ENCODE measurements around the gene ZSWIM5. TPM values are rescaled to one million over a fixed set of nuclear protein-coding genes. Genes with fewer than 3 reads are reported as not detected.
"Not testable (repeated sequence)": the region's sequence is repeated elsewhere in the genome, so short reads cannot be mapped to it uniquely, and the experiment has no call there.

ZSWIM5 gene
- total RNA-seq, 2 experiments from 2014 or later = 0.15 to 0.26 TPM

DNA sequence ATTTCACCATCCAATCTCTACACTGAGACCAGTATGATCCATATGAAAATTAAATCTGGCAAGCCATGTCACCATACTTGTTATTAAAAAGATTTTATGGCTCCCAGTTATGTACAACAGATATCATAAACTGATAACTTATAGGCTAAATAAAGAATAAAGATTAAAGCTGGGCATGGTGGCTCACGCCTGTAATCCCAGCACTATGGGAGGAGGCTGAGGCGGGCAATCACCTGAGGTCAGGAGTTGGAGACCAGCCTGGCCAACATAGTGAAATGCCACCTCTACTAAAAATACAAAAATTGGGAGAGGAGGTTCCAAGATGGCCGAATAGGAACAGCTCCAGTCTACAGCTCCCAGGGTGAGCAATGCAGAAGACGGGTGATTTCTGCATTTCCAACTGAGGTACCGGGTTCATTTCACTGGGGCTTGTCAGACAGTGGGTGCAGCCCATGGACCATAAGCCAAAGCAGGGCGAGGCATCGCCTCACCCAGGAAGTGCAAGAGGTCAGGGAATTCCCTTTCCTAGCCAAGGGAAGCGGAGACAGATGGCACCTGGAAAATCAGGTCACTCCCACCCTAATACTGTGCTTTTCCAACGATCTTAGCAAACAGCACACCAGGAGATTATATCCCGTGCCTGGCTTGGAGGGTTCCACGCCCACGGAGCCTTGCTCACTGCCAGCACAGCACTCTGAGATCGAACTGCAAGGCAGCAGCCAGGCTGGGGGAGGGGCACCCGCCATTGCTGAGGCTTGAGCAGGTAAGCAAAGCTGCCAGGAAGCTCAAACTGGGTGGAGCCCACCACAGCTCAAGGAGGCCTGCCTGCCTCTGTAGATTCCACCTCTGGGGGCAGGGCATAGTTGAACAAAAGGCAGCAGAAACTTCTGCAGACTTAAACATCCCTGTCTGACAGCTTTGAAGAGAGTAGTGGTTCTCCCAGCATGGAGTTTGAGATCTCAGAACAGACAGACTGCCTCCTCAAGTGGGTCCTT is 44.1 kb downstream of the ZSWIM5 start:
- H3K36me3 Mint-ChIP-seq (ENCODE audit: low read depth); H3K27ac Mint-ChIP-seq; H3K27me3 Mint-ChIP-seq (ENCODE audit: low read depth); intact Hi-C loops (cut with micrococcal nuclease): not testable (repeated sequence)
- peak; percentile 54 for DNase-seq
- peaks cover 19% of the 10 kb centered on the region for H3K9me3 Mint-ChIP-seq
- CTCF ChIA-PET = interaction anchor here (0.6 to 0.7 kb wide), 2 partner anchors 284 to 313 kb away, joined by 3 to 4 read pairs; no protein-coding TSS in a partner anchor
- peaks cover 17% of the 10 kb centered on the region for H3K4me1 Mint-ChIP-seq (ENCODE audit: low read depth)
- H3K4me3 Mint-ChIP-seq = peak overlapping the region; percentile 3

DNA sequence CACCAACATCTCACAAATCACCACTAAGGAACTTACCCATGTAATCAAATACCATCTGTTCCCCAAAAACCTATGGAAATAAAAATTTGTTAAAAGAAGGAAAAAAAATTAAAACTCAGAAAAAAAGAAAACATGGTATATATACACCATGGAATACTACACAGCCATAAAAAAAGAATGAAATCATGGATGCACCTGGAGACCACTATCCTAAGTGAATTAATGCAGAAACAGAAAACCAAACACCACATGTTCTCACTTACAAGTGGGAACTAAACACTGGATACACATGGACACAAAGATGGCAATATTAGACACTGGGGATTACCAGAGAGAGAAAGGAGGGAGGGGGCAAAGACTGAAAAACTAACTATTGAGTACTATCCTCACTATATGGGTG is 50.4 kb downstream of the ZSWIM5 start:
- peaks cover 6% of the 10 kb centered on the region for H3K9me3 Mint-ChIP-seq
- no peaks in the 10 kb centered on the region for H3K27me3 Mint-ChIP-seq (ENCODE audit: low read depth)
- H3K4me3 Mint-ChIP-seq = no peak overlapping the region
- CTCF ChIA-PET = no interaction called here
- H3K4me1 Mint-ChIP-seq (ENCODE audit: low read depth) = no peaks in the 10 kb centered on the region
- DNase-seq = no peak
- intact Hi-C loops (cut with micrococcal nuclease) = no loop called here
- H3K36me3 Mint-ChIP-seq (ENCODE audit: low read depth) = peaks cover 1% of the 10 kb centered on the region
- H3K27ac Mint-ChIP-seq = no peak overlapping the region

DNA sequence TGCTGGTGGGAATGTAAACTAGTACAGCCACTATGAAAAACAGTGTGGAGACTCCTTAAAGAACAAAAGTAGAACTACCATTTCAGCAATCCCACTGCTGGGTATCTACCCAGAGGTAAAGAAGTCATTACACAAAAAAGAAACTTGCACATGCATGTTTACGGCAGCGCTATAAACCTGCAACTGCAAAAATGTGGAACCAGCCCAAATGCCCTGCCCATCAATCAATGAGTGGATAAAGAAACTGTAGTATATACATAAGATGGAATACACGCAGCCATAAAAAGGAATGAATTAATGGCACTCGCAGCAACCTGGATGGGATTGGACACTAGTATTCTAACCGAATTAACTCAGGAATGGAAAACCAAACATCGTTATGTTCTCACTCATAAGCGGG is 51.0 kb downstream of the ZSWIM5 start:
- H3K9me3 Mint-ChIP-seq = peaks cover 6% of the 10 kb centered on the region
- no peaks in the 10 kb centered on the region for H3K27me3 Mint-ChIP-seq (ENCODE audit: low read depth)
- DNase-seq = no peak
- intact Hi-C loops (cut with micrococcal nuclease) = no loop called here
- CTCF ChIA-PET = no interaction called here
- H3K27ac Mint-ChIP-seq = no peak overlapping the region
- H3K4me3 Mint-ChIP-seq = no peak overlapping the region
- no peaks in the 10 kb centered on the region for H3K4me1 Mint-ChIP-seq (ENCODE audit: low read depth)
- H3K36me3 Mint-ChIP-seq (ENCODE audit: low read depth) = peaks cover 1% of the 10 kb centered on the region

DNA sequence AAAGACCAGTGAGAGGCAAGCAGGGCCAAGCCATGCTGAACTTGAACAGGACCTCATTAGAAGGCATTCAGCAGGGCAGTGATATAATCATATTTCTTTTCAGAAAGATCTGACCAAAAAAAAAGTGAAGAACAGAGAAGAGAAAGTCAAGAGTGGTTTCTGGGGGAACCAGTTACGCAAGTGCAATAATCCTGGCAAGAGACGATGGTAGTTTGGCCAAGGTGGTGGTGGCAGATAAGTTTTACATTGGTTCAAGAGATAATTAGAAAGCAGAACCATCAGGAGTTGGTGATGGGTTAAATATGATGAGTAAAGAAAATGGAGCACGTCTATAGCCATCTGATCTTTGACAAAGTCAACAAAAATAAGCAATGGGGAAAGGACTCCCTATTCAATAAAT is 54.3 kb downstream of the ZSWIM5 start:
- Mint-ChIP-seq H3K27me3 (ENCODE audit: low read depth) (no peaks in the 10 kb centered on the region), H3K9me3 (peaks cover 6% of the 10 kb centered on the region), H3K27ac (no peak overlapping the region), H3K36me3 (ENCODE audit: low read depth) (peaks cover 1% of the 10 kb centered on the region), H3K4me3 (no peak overlapping the region), H3K4me1 (ENCODE audit: low read depth) (peaks cover 6% of the 10 kb centered on the region)
- CTCF ChIA-PET = no interaction called here
- DNase-seq = no peak
- intact Hi-C loops (cut with micrococcal nuclease) = no loop called here

DNA sequence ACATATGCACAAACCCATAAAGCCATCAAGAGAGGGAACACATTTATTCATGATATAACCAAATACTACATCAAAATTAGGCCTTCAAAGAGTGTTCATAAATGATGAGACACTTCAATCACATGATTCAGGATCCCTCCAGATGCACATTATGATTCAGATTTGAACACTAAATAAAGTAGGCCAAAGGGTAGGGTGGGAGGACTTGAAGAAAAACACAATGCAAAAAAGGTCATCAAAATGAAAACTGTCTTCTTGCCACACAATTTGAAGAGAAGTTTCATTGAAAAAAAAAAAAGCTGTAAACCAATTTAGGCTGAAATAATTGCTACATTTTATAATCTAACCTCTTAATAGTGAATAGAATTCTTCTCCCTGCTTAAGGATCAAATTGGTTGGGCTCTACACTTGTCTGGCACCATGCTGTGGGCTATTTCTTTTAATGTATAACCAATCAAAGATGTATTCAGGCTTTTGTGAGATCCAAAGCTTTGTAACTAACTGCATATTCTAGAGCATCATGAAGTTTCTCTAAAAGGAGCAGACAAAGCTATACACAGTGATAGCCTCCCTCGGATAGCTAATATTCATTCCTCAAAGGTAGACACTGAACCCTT is 58.1 kb downstream of the ZSWIM5 start:
- no peaks in the 10 kb centered on the region for H3K27me3 Mint-ChIP-seq (ENCODE audit: low read depth)
- no peaks in the 10 kb centered on the region for H3K9me3 Mint-ChIP-seq
- H3K4me1 Mint-ChIP-seq (ENCODE audit: low read depth) = peaks cover 12% of the 10 kb centered on the region
- no peak overlapping the region for H3K4me3 Mint-ChIP-seq
- CTCF ChIA-PET = no interaction called here
- no peaks in the 10 kb centered on the region for H3K36me3 Mint-ChIP-seq (ENCODE audit: low read depth)
- H3K27ac Mint-ChIP-seq = no peak overlapping the region
- no peak for DNase-seq
- intact Hi-C loops (cut with micrococcal nuclease) = no loop called here

DNA sequence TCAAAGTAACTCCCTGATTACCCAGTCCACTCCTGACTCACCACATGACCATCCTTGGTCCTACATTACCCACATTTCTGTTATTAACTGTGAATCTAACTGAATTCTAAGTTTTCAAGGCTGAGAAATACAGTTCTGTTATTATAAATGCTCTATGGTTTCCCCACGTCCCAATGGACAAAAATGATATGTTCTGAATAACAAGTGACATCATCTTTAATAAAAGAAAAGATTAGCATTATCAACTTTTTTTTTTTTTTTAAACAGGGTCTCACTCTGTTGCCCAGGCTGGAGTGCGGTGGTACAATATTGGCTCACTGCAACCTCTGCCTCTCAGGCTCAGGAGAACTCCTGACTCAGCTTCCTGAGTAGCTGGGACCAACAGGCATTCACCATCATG is 59.6 kb downstream of the ZSWIM5 start:
- CTCF ChIA-PET = no interaction called here
- intact Hi-C loops (cut with micrococcal nuclease) = no loop called here
- H3K36me3 Mint-ChIP-seq (ENCODE audit: low read depth) = no peaks in the 10 kb centered on the region
- H3K27me3 Mint-ChIP-seq (ENCODE audit: low read depth) = no peaks in the 10 kb centered on the region
- H3K27ac Mint-ChIP-seq = no peak overlapping the region
- DNase-seq = no peak
- peaks cover 12% of the 10 kb centered on the region for H3K4me1 Mint-ChIP-seq (ENCODE audit: low read depth)
- H3K4me3 Mint-ChIP-seq = no peak overlapping the region
- no peaks in the 10 kb centered on the region for H3K9me3 Mint-ChIP-seq

DNA sequence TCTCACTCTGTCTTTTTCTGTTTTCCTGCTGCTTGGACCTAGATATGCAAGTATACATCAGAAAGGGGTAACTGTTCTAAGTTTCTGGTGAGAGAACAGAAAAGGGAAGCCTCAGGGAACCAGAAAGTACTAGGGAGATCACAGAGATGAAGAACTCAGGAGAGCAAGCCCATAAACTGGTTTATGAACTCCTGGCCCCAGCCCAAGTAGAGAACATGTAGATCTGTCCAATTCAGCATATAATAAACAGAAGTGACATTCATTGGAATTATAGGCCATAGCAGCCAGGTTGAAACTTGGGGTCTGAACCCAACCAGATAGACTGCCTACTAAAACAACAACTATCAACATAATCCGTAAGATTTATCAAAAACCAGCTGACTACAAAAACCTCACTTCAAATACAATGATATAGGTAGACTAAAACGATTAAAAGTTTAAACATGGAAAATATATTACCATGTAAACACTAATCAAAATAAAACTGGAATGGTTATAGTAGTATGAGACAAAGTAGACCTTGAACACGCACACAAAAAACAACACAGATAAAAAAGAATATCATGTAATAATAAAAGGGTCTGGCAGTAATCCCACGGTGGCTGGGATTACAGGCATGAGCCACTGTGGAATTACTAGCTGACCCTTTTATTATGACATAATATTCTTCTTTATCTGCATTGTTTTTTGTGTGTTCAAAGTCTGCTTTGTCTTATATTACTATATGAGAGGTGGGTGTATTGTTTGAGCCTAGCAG is 65.0 kb downstream of the ZSWIM5 start:
- CTCF ChIA-PET = no interaction called here
- intact Hi-C loops (cut with micrococcal nuclease) = no loop called here
- no peak for DNase-seq
- H3K36me3 Mint-ChIP-seq (ENCODE audit: low read depth) = no peaks in the 10 kb centered on the region
- no peak overlapping the region for H3K4me3 Mint-ChIP-seq
- H3K27me3 Mint-ChIP-seq (ENCODE audit: low read depth) = no peaks in the 10 kb centered on the region
- H3K4me1 Mint-ChIP-seq (ENCODE audit: low read depth) = peaks cover 5% of the 10 kb centered on the region
- H3K27ac Mint-ChIP-seq = no peak overlapping the region
- no peaks in the 10 kb centered on the region for H3K9me3 Mint-ChIP-seq

DNA sequence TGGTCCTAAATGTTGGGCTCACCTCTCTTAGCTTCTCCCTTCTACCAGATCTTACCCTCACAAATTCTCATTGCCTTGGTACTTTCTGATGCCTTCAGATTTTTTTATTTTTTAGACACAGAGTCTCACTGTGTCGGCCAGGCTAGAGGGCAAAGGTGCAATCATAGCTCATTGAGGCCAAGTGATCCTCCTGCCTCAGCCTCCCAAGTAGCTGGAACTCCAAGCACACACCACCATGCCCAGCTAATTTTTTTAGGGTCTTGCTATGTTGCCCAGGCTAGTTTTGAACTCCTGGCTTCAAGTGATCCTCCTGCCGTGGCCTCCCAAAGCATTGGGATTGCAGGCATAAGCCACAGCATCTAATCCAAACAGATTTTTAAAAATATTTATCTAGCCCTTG is 69.4 kb downstream of the ZSWIM5 start:
- no peak for DNase-seq
- no peaks in the 10 kb centered on the region for H3K36me3 Mint-ChIP-seq (ENCODE audit: low read depth)
- H3K27ac Mint-ChIP-seq = no peak overlapping the region
- H3K9me3 Mint-ChIP-seq = no peaks in the 10 kb centered on the region
- peaks cover 8% of the 10 kb centered on the region for H3K4me1 Mint-ChIP-seq (ENCODE audit: low read depth)
- intact Hi-C loops (cut with micrococcal nuclease) = no loop called here
- no peak overlapping the region for H3K4me3 Mint-ChIP-seq
- no peaks in the 10 kb centered on the region for H3K27me3 Mint-ChIP-seq (ENCODE audit: low read depth)
- CTCF ChIA-PET = no interaction called here

DNA sequence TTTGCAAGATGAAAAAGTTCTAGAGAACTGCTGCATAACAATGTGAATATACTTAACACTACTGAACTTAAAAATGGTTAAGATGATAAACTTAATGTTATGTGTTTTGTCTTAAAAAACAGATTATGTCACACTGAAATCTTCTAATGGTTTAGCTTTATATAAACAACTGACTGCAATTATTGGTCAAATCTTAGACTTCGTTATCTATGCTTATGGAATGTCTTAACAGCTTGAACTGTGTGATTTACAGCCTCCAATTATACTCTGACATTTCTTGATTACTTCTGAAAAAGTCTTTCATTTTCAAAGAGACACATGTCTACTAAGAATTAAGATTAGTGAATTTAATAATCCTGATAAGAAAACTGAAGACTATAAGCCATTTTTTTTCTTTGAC is 71.1 kb downstream of the ZSWIM5 start:
- peaks cover 8% of the 10 kb centered on the region for H3K4me1 Mint-ChIP-seq (ENCODE audit: low read depth)
- H3K4me3 Mint-ChIP-seq = no peak overlapping the region
- intact Hi-C loops (cut with micrococcal nuclease) = no loop called here
- no peaks in the 10 kb centered on the region for H3K27me3 Mint-ChIP-seq (ENCODE audit: low read depth)
- no peak overlapping the region for H3K27ac Mint-ChIP-seq
- no peaks in the 10 kb centered on the region for H3K9me3 Mint-ChIP-seq
- DNase-seq = no peak
- no peaks in the 10 kb centered on the region for H3K36me3 Mint-ChIP-seq (ENCODE audit: low read depth)
- CTCF ChIA-PET = no interaction called here

DNA sequence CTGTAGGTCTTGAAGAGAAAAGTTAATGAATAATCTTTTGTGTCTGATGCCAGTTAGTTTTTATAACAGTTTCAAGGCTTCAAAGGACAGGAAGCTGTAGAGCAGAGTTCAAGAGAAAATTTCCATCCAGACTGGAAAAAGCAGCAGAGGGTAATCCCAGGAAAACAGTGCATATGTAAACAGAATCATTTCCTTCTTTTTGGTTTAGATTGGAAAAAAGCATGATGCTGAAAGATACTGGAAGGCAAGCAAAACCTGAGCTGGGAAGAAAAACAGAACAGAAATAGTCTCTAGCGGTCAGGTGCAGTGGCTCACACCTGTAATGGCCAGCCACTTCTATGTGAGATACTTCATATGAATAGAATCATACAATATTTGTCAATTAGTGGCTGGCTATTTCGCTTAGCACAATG is 71.9 kb downstream of the ZSWIM5 start:
- Mint-ChIP-seq H3K9me3 (no peaks in the 10 kb centered on the region), H3K4me1 (ENCODE audit: low read depth) (peaks cover 8% of the 10 kb centered on the region), H3K36me3 (ENCODE audit: low read depth) (no peaks in the 10 kb centered on the region), H3K4me3 (no peak overlapping the region), H3K27me3 (ENCODE audit: low read depth) (no peaks in the 10 kb centered on the region), H3K27ac (no peak overlapping the region)
- CTCF ChIA-PET = no interaction called here
- intact Hi-C loops (cut with micrococcal nuclease) = no loop called here
- no peak for DNase-seq

DNA sequence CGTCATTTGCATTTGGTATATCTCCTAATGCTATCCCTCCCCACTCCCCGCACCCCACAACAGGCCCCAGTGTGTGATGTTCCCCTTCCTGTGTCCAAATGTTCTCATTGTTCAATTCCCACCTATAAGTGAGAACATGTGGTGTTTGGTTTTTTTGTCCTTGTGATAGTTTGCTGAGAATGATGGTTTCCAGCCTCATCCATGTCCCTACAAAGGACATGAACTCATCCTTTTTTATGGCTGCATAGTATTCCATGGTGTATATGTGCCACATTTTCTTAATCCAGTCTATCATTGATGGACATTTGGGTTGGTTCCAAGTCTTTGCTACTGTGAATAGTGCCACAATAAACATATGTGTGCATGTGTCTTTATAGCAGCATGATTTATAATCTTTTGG is 73.7 kb downstream of the ZSWIM5 start:
- CTCF ChIA-PET; H3K4me3 Mint-ChIP-seq; H3K9me3 Mint-ChIP-seq; intact Hi-C loops (cut with micrococcal nuclease); H3K36me3 Mint-ChIP-seq (ENCODE audit: low read depth); H3K27ac Mint-ChIP-seq; H3K27me3 Mint-ChIP-seq (ENCODE audit: low read depth); DNase-seq; H3K4me1 Mint-ChIP-seq (ENCODE audit: low read depth): not testable (repeated sequence)

DNA sequence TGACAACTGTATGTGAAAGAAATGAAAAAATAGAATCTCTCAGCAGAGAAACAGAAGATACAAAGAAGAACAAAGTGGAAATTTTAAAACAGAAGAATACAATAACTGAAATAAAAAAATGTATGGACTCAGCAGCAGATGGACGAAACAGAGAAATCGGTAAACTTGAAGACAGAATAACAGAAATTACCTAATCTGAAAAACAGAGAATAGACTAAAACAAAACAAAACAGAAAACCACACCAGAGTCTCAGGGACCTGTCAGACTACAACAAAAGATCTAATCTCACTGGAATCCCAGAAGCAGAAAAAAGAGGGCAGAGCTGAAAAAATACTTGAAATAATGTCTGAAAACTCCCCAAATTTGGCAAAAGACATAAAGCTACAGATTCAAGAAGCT is 83.0 kb downstream of the ZSWIM5 start:
- intact Hi-C loops (cut with micrococcal nuclease) = no loop called here
- Mint-ChIP-seq H3K27ac (no peak overlapping the region), H3K4me1 (ENCODE audit: low read depth) (peaks cover 7% of the 10 kb centered on the region), H3K9me3 (no peaks in the 10 kb centered on the region), H3K27me3 (ENCODE audit: low read depth) (no peaks in the 10 kb centered on the region), H3K4me3 (no peak overlapping the region), H3K36me3 (ENCODE audit: low read depth) (no peaks in the 10 kb centered on the region)
- CTCF ChIA-PET = no interaction called here
- DNase-seq = no peak
